HG02642 (cell line): ENCODE results near the gene HIPK3.
"Not testable (repeated sequence)": the region's sequence is repeated elsewhere in the genome, so short reads cannot be mapped to it uniquely, and the experiment has no call there.

Experiments used
- ATAC-seq: cut with Tn5 transposase; IDR thresholded peaks from one replicate; pipeline ENCODE4 v1.9.1; 2021; ENCODE audit warnings: mild to moderate bottlenecking; ENCODE audit not compliant: unreplicated experiment, poor library complexity

HIPK3 gene

GRCh38 chr11:33294224-33294623, 37.0 kb downstream of the HIPK3 start:
- ATAC-seq, result no peak

GRCh38 chr11:33294797-33295196, 37.6 kb downstream of the HIPK3 start:
- ATAC-seq, result no peak

GRCh38 chr11:33296695-33297094, 39.5 kb downstream of the HIPK3 start:
- ATAC-seq, result no peak

GRCh38 chr11:33303541-33303940, 46.4 kb downstream of the HIPK3 start:
- ATAC-seq, result no peak

GRCh38 chr11:33306821-33307220, 49.6 kb downstream of the HIPK3 start:
- not testable (repeated sequence) for ATAC-seq

- no peak for ATAC-seq
Observed at GRCh38 chr11:33307984-33308383, 50.8 kb downstream of the HIPK3 start.

- ATAC-seq, result no peak
Observed at GRCh38 chr11:33309118-33309517, 51.9 kb downstream of the HIPK3 start.

GRCh38 chr11:33310720-33311500, 53.7 kb downstream of the HIPK3 start:
- ATAC-seq, result no peak

- no peak for ATAC-seq
Observed at GRCh38 chr11:33311680-33312079, 54.5 kb downstream of the HIPK3 start.

- no peak for ATAC-seq
Observed at GRCh38 chr11:33315822-33316221, 58.6 kb downstream of the HIPK3 start.

- ATAC-seq, result no peak
Observed at GRCh38 chr11:33317662-33318061, 60.5 kb downstream of the HIPK3 start.

GRCh38 chr11:33320016-33320813, 63.0 kb downstream of the HIPK3 start:
- ATAC-seq, result no peak

- no peak for ATAC-seq
Observed at GRCh38 chr11:33320814-33321330, 63.7 kb downstream of the HIPK3 start.

- no peak for ATAC-seq
Observed at GRCh38 chr11:33321422-33321821, 64.2 kb downstream of the HIPK3 start.

GRCh38 chr11:33323421-33323820, 66.2 kb downstream of the HIPK3 start:
- ATAC-seq, result no peak

GRCh38 chr11:33324302-33324985, 67.3 kb downstream of the HIPK3 start:
- peak; percentile 57 for ATAC-seq

- ATAC-seq, result no peak
Observed at GRCh38 chr11:33325451-33325850, 68.3 kb downstream of the HIPK3 start.

GRCh38 chr11:33329705-33330329, 72.6 kb downstream of the HIPK3 start:
- ATAC-seq, result peak; percentile 57

GRCh38 chr11:33333816-33334215, 76.6 kb downstream of the HIPK3 start:
- ATAC-seq, result no peak

- ATAC-seq, result no peak
Observed at GRCh38 chr11:33334627-33335026, 77.4 kb downstream of the HIPK3 start.
